Measurements from ENCODE around the gene GRID1.

Gene GRID1

DNA sequence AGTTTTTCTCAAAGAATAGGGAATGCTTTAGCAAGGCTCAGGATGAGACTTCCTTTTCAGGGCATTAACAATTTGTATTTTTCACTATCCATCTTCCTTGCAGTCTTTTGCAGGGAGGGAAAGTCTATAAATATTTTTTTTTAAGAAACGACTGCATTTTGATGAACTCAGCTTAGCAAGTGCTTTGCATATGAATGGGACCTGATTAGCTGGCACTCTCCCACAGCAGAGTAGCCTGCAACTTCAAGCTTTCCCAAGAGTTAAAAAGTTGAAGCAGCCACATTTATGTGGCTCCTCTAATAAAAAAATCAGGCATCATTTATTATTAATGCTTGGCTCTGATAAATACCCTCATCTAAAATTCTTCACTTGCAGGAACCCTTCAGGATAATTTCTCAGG, 134.0 kb downstream of the GRID1 start:
- no peak for DNase-seq (ENCODE audit: low read depth in 3 of 3, low spot score in 1 of 3)

DNA sequence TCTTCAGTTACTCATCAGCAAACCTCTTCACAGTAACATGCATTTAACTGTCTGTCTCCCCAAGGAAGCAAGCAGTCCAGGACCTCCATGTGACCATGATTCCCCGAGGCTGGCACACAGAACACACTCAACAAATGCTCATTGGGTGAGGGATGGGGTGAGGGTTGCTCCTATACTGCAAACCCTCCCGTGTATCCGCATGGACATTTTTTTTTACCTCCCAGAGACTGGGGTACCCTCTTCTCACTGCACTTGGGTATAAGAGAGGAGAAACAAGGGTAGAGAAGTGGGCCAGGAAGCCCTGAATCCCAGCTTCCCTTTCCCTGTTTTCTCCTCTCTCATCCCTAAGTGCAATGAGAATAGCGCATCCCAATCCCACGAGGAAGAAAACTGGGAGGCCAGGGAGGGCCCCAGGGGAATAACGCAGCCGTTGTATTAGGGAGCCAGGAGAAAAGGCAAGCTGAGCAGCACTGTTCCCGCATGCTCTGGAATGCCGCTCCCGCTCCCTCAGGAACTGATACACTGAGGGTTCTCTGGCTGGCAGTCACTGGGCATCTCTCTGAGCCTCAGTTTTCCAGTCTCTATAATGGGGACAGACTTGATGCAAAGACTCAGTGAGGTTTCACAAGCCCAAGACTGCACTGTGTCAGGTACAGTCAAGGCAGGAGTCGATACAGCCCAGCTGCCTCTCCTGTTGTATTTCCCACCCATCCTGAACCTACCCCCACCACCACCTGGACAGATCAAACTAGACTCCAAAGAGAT, 134.6 kb downstream of the GRID1 start:
- no peak for DNase-seq (ENCODE audit: low read depth in 3 of 3, low spot score in 1 of 3)

- no peak for DNase-seq (ENCODE audit: low read depth in 3 of 3, low spot score in 1 of 3)
Measured at GRCh38 chr10:86230557-86231180, 135.9 kb downstream of the GRID1 start.

DNA sequence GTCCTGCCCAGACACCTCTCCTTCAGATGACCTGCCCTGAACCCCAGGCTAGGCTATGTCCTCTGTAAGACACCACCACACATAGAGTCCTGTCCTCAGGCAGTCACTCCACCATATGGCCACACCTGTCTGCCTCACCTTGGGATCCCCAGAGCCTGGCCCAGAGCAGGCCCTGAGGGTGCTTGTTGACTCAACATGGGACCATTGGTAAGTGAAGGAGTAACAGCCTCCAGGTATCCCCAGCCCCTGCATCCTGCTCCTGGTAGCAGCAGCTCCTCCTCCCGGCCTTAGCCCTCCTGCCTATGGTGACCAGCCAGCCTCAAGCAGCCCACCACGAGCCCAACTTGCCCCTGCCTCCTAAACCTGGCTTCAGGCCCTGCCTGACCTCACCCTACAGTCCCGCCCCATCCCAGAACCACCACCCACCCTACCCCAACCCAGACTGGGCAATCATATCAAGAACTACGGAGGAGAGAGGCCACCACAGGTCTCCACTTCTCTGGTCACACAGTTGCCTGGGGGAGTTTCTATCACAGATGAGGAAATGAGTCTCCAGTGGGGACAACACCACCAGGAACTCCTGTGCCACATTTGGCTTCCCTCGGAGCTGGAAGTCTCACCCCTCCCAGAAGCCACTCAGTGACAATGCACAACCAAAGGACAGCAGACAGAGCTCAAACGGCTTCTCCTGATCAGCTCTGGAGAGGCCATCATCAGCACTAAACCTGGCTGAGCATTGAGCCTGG, 136.6 kb downstream of the GRID1 start:
- no peak for DNase-seq (ENCODE audit: low read depth in 3 of 3, low spot score in 1 of 3)

- no peak for DNase-seq (ENCODE audit: low read depth in 3 of 3, low spot score in 1 of 3)
Measured at GRCh38 chr10:86229376-86229775, 137.2 kb downstream of the GRID1 start.

GRCh38 chr10:86227501-86228258, 138.9 kb downstream of the GRID1 start:
- no peak for DNase-seq (ENCODE audit: low read depth in 3 of 3, low spot score in 1 of 3)

DNA sequence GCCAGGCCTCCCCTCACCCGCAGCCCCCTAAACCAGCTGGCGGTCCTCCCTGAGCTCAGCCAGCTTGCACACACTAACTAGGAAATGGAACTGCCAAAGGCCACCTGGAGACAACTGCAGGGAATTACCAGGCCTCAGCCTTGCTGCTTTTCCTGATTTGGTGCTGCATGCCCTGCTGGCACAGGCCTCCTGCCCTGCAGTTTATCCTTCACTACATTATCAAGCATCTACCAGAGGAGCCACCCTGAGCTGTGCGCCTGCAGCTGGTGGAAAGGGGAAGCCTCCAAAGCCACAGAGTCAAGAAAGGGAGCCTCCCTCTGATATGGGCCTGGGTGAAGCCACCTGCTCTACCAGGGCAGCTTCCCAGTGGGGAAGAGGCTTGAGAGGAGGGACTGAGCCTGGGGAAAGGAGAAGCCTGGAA, 139.8 kb downstream of the GRID1 start:
- DNase-seq (ENCODE audit: low read depth in 3 of 3, low spot score in 1 of 3), result no peak

- DNase-seq (ENCODE audit: low read depth in 3 of 3, low spot score in 1 of 3), result no peak
Measured at GRCh38 chr10:86226016-86226415, 140.6 kb downstream of the GRID1 start.

- no peak for DNase-seq (ENCODE audit: low read depth in 3 of 3, low spot score in 1 of 3)
Measured at GRCh38 chr10:86225103-86225782, 141.4 kb downstream of the GRID1 start.

GRCh38 chr10:86224354-86225102, 142.1 kb downstream of the GRID1 start:
- no peak for DNase-seq (ENCODE audit: low read depth in 3 of 3, low spot score in 1 of 3)

DNA sequence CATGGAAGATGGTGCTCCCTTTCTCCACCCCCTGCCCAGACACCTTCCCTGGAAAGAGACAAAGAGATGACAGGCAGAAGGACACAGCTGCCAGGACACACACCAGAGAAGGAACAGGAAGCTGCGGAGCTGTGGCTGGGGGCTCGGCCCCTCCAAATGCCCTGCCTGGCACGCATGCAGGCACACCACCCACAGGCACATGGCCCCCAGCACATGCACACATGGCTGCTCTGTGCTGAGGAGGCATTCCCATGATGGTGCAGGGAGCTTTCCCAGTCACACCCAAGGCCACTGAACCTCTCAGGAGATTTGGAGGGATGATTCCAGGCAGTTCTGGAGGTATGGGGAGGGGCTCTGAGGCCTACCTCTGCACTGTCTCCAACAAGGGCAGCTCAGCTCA, 143.3 kb downstream of the GRID1 start:
- no peak for DNase-seq (ENCODE audit: low read depth in 3 of 3, low spot score in 1 of 3)

DNA sequence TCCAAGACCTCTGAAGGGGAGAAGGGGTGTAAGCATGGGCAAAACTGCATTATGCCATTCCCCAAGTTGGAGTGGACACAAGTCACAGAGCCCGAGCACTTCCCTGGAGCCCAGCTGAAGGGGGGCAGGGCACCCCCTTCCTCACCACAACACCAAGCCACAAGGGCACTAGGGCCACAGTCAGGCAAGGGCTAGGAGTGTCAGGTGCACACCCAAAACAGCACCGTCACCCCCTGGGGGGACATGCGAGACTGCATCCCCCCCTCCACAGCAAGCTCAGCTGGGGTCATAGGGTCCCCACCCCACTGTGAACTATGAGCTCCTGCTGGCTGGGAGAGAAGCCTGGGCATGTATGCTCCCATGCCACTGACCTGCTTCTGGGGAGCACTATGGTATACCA, 143.9 kb downstream of the GRID1 start:
- DNase-seq (ENCODE audit: low read depth in 3 of 3, low spot score in 1 of 3), result no peak

GRCh38 chr10:86222336-86222650, 144.3 kb downstream of the GRID1 start:
- no peak for DNase-seq (ENCODE audit: low read depth in 3 of 3, low spot score in 1 of 3)

- DNase-seq (ENCODE audit: low read depth in 3 of 3, low spot score in 1 of 3), result no peak
Measured at GRCh38 chr10:86221442-86222335, 144.9 kb downstream of the GRID1 start.

DNA sequence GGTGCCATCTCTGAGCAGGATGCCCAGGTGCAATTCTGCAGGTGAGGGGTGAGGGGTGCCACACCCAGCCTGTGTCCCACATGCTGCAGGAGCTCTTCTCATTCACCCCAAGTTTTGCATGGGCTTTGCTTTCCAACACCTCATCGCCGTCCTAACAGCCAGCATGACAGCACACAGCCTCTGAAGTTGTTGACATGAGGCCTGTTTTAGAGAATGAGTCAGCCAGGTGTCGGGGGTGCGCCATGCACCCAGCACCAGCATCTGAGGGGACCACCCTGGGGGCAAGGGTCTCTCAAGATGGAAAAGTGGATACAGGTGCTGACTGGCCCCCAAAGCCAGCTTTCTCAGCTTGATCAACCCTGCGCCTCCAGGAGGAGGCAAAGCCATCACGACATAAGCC, 146.0 kb downstream of the GRID1 start:
- no peak for DNase-seq (ENCODE audit: low read depth in 3 of 3, low spot score in 1 of 3)

- DNase-seq (ENCODE audit: low read depth in 3 of 3, low spot score in 1 of 3), result no peak
Measured at GRCh38 chr10:86219271-86219670, 147.3 kb downstream of the GRID1 start.

DNA sequence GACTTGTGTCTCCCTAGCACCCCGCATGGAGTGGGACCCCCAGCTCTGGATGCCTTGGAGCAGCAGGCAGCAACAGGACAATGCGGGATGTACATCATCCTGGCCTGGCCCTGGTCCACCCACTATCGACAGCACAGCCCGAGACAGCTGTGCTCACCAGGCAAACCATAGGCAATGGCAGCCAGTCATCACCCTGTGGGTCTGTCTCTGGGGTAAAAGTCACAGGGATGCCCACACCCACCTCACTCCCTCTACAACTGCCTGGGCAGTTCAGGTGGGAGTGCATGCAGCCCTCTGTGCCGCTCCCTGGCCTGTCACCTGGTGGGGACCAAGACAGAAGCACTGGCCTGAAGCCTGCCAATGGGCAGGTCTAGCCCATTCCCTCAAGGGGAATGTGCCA, 147.8 kb downstream of the GRID1 start:
- no peak for DNase-seq (ENCODE audit: low read depth in 3 of 3, low spot score in 1 of 3)

- no peak for DNase-seq (ENCODE audit: low read depth in 3 of 3, low spot score in 1 of 3)
Measured at GRCh38 chr10:86218160-86218559, 148.4 kb downstream of the GRID1 start.

DNA sequence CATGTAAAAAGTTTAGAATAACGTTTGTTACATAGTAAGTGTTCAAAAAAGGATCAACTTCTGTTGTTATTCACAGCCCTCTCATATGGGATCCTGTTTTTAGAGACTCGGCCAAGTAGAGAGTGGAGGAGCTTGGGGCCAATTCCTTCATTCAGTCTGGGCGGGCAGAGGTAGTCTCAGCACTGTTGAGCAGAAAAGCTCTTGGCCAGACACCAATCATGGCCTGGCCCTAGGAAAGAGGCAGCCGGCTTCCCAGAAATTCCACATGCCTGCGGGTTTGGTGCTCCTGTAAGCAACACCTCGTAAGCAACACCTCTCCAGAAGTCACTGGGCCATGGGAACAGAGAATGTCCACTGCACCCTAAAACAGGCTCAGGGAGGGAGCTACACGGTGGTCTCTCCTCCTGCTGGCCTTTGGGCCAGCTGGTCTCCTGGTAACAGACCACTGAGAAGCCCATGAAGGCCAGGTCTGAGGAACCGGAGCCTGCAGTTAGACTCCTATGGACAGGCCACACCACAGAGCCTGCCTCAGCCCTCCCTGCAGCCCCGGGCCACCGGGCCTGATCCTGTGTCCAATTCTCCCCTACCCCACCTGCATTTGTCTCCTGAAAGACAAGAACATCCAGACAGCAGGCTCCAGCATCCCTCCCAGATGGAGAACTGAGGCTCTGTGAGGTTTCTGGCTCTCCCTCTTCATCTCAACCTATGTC, 149.1 kb downstream of the GRID1 start:
- DNase-seq (ENCODE audit: low read depth in 3 of 3, low spot score in 1 of 3), result no peak

Measured in stimulated activated CD4-positive, alpha-beta T cell treated with anti-CD3 and anti-CD28 coated beads, TNF-alpha, amount 100 ng/mL, for 1 hour (primary cell).